Adrenal gland (tissue), 5 donors: ENCODE results near the gene SLMAP.

Experiments
- POLR2A ChIP-seq, 2 donors: fragments of 450-650 bp; IDR thresholded peaks; one replicate each; pipeline ENCODE4 v1.6.1; 2017; ENCODE audit warnings: antibody characterized with exemption in 2 of 2, mild to moderate bottlenecking in 2 of 2, moderate library complexity in 1 of 2
- TF ChIP-seq, protein P1 (sequence below), 6 experiments: fragments of 450-650 bp in 4 of 6; fragments of 200-600 bp in 2 of 6; sonication (generic) in 1 of 6; IDR thresholded peaks; 1 replicate in 5 of 6; 2 replicates in 1 of 6; pipeline versions ENCODE4 v1.5.1 to v1.8.0; 2016 to 2021; ENCODE audit warnings: antibody characterized with exemption in 6 of 6, mild to moderate bottlenecking in 2 of 6, moderate library complexity in 1 of 6
- donor health status: DM: no; HTN: no; CAD: no.

DNA sequence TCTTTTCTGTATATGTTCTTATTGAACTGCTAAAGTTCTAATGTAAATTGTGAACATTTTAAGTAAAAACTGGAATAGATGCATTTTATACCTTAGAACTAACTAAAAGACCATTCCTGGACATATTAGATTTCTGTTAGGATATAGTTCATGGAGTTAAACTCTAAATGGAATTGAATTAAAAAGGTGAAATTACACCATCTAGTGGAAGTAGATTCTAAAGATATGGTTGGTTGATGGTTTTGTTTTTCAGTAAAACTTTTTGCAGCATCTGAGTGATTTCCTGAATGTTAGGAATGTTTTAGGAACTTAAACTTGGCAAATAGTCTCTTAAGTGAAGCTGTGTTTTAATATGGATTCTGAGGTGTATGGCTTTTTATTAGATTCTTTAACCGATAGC is 96.8 kb downstream of the SLMAP start:
- TF ChIP-seq, protein P1, sequence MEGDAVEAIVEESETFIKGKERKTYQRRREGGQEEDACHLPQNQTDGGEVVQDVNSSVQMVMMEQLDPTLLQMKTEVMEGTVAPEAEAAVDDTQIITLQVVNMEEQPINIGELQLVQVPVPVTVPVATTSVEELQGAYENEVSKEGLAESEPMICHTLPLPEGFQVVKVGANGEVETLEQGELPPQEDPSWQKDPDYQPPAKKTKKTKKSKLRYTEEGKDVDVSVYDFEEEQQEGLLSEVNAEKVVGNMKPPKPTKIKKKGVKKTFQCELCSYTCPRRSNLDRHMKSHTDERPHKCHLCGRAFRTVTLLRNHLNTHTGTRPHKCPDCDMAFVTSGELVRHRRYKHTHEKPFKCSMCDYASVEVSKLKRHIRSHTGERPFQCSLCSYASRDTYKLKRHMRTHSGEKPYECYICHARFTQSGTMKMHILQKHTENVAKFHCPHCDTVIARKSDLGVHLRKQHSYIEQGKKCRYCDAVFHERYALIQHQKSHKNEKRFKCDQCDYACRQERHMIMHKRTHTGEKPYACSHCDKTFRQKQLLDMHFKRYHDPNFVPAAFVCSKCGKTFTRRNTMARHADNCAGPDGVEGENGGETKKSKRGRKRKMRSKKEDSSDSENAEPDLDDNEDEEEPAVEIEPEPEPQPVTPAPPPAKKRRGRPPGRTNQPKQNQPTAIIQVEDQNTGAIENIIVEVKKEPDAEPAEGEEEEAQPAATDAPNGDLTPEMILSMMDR (IDR thresholded peaks at IDR 0.05): peak in 5 of 6 experiments; percentile 20 to 42 (median 22)
- no peak for TF ChIP-seq POLR2A (IDR thresholded peaks at IDR 0.05)
